ENCODE results near the gene SULF2. TPM values are rescaled to one million over a fixed set of nuclear protein-coding genes. Genes with fewer than 3 reads are reported as not detected.

Gene SULF2
- total and polyA plus RNA-seq, 8 donors, result 11.3 to 42.0 (median 15.8) TPM

- DNase-seq (no peak), ATAC-seq (no peak)
- no peak overlapping the region for H3K27ac ChIP-seq
- intact Hi-C loops (cut with DNase I), result no loop called here
- H3K4me1 ChIP-seq, result peaks cover 0 to 8% of the 10 kb centered on the region in 2 donors
- H3K36me3 ChIP-seq, result no peaks in the 10 kb centered on the region
- peaks cover 0 to 32% of the 10 kb centered on the region in 2 donors for H3K27me3 ChIP-seq
- TF ChIP-seq CTCF (IDR thresholded peaks at IDR 0.05), result no peak
- H3K4me3 ChIP-seq, result no peak overlapping the region
- no peaks in the 10 kb centered on the region for H3K9me3 ChIP-seq
Observed at GRCh38 chr20:47778398-47779354, 6.6 kb downstream of the SULF2 start.

GRCh38 chr20:47777220-47777619 lies 8.1 kb downstream of the SULF2 start:
- H3K36me3 ChIP-seq, result no peaks in the 10 kb centered on the region
- H3K4me3 ChIP-seq, result no peak overlapping the region
- no peak for ATAC-seq
- peaks cover 0 to 11% of the 10 kb centered on the region in 2 donors for H3K4me1 ChIP-seq
- H3K9me3 ChIP-seq, result no peaks in the 10 kb centered on the region
- no peak overlapping the region for H3K27ac ChIP-seq
- peaks cover 0 to 20% of the 10 kb centered on the region in 2 donors for H3K27me3 ChIP-seq
- intact Hi-C loops (cut with DNase I), result no loop called here
- TF ChIP-seq CTCF (IDR thresholded peaks at IDR 0.05), result no peak
- DNase-seq, result no peak

GRCh38 chr20:47776639-47777038 lies 8.6 kb downstream of the SULF2 start:
- no peak for TF ChIP-seq CTCF (IDR thresholded peaks at IDR 0.05)
- no peak for ATAC-seq
- Histone ChIP-seq H3K27me3 (peaks cover 0 to 17% of the 10 kb centered on the region in 2 donors), H3K4me3 (no peak overlapping the region), H3K27ac (no peak overlapping the region), H3K4me1 (peaks cover 0 to 11% of the 10 kb centered on the region in 2 donors), H3K9me3 (no peaks in the 10 kb centered on the region), H3K36me3 (no peaks in the 10 kb centered on the region)
- DNase-seq, result no peak
- intact Hi-C loops (cut with DNase I), result no loop called here

GRCh38 chr20:47775841-47776240 lies 9.4 kb downstream of the SULF2 start:
- DNase-seq (no peak), ATAC-seq (no peak)
- intact Hi-C loops (cut with DNase I), result no loop called here
- H3K4me3 ChIP-seq, result no peak overlapping the region
- H3K9me3 ChIP-seq, result no peaks in the 10 kb centered on the region
- peaks cover 0 to 11% of the 10 kb centered on the region in 2 donors for H3K4me1 ChIP-seq
- no peaks in the 10 kb centered on the region for H3K36me3 ChIP-seq
- peaks cover 0 to 17% of the 10 kb centered on the region in 2 donors for H3K27me3 ChIP-seq
- H3K27ac ChIP-seq, result no peak overlapping the region
- TF ChIP-seq CTCF (IDR thresholded peaks at IDR 0.05), result no peak

- H3K4me1 ChIP-seq, result peaks cover 0 to 11% of the 10 kb centered on the region in 2 donors
- intact Hi-C loops (cut with DNase I), result no loop called here
- H3K27ac ChIP-seq, result no peak overlapping the region
- ATAC-seq (no peak), DNase-seq (no peak)
- H3K36me3 ChIP-seq, result no peaks in the 10 kb centered on the region
- TF ChIP-seq CTCF (IDR thresholded peaks at IDR 0.05), result no peak
- H3K9me3 ChIP-seq, result peaks cover 0 to 2% of the 10 kb centered on the region in 2 donors
- peaks cover 0 to 17% of the 10 kb centered on the region in 2 donors for H3K27me3 ChIP-seq
- no peak overlapping the region for H3K4me3 ChIP-seq
Observed at GRCh38 chr20:47775039-47775438, 10.2 kb downstream of the SULF2 start.

Data from left lung (tissue), 10 donors.